ENCODE measurements around the gene SPG7.

SPG7 gene

GRCh38 chr16:89596061-89596689 is 88.0 kb downstream of the SPG7 start:
- no peak for DNase-seq (ENCODE audit: low read depth in 4 of 4, low spot score in 1 of 4)

DNA sequence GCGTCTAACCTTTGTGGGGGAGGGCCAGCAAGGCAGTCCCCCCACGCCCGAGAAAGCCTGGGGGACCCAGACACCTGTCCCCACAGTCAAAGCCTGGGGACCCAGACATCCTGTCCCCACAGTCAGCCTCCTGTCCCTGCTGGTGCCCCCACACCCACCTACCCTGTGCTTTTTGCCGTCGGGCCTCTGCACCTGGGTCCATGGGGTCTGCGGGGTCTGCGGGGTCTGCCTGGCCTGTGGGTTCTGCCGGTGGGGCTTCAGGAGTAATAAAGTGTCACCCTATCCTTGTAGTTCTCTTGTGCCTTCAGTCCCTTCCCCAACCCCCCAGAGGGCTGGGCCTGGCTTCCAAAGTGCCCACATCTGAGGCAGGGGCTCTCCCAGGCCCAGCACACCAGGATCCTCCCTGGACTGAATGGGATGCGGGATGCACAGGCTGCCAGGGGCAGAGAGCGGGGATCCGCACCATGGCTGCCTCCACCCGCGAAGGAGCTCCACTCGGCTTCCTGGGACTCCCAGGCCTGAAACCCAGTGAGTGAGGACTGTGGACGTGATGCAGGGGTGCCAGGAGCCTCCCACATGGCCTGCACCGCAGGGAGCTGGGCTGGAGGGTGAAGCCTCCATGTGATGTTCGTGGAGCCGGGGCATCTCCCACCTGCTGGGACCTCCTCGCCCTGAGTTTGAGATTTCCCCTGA is 88.9 kb downstream of the SPG7 start:
- no peak for DNase-seq (ENCODE audit: low read depth in 4 of 4, low spot score in 1 of 4)

- DNase-seq (ENCODE audit: low read depth in 4 of 4, low spot score in 1 of 4) = no peak
These were observed 90.0 kb downstream of the SPG7 start for GRCh38 chr16:89598199-89598598.

- DNase-seq (ENCODE audit: low read depth in 4 of 4, low spot score in 1 of 4) = no peak
These were observed 91.3 kb downstream of the SPG7 start for GRCh38 chr16:89599451-89599858.

DNA sequence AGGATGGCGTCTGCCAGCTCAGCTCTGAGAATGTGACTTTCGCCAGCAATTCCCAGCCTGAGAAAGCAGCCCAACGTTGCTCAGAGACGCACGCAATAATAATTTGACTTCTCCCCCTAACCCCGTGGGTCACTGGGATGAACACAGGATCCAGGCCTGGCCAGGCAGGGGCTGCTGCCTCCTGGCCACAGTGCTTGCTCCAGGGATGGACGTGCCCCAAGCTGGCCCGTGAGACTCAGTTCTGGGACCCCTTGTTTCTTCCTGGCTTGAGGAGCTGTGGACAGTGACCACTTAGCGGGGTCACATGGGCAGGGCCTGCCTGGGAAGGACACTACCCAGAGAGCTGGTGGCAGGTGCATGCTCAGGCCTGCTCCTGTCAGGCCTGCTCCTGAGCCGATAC is 91.7 kb downstream of the SPG7 start:
- DNase-seq (ENCODE audit: low read depth in 4 of 4, low spot score in 1 of 4) = no peak

DNA sequence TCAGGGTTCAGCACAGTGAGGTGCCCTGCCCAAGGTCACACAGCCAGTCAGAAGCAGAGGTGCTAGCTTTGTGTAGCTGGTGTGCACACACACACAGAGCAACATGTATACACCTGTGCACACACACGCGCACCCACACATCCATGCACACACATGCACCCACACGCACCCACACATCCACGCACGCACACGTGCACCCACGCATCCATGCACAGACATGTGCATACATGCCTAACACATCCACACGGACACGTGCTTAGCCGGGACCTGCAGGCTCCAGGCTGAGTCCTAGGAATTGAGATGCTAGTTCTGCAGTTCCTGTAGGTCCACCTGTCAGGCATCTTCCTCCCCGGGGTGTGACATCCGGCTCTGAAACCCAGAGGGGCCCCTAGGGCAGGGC is 92.2 kb downstream of the SPG7 start:
- no peak for DNase-seq (ENCODE audit: low read depth in 4 of 4, low spot score in 1 of 4)

- no peak for DNase-seq (ENCODE audit: low read depth in 4 of 4, low spot score in 1 of 4)
These were observed 92.8 kb downstream of the SPG7 start for GRCh38 chr16:89600956-89601355.

DNA sequence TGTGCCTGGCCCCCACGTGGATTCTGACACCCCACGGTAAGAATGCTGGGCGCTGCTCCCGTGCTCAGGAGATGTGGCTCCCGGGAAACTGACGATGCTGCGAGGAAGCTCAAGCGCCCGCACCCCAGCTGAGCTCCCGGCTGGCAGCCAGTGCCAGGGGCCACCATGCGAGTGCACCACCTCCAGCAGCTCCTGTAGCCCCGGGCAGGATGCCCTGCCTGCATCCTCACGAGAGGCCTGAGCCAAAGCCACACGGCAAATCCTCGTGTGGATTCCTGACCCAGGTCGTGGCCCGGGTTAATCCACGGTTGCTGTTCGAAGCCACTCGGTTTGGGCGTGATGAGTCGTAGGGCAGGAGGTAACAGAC is 93.7 kb downstream of the SPG7 start:
- DNase-seq (ENCODE audit: low read depth in 4 of 4, low spot score in 1 of 4) = no peak

DNA sequence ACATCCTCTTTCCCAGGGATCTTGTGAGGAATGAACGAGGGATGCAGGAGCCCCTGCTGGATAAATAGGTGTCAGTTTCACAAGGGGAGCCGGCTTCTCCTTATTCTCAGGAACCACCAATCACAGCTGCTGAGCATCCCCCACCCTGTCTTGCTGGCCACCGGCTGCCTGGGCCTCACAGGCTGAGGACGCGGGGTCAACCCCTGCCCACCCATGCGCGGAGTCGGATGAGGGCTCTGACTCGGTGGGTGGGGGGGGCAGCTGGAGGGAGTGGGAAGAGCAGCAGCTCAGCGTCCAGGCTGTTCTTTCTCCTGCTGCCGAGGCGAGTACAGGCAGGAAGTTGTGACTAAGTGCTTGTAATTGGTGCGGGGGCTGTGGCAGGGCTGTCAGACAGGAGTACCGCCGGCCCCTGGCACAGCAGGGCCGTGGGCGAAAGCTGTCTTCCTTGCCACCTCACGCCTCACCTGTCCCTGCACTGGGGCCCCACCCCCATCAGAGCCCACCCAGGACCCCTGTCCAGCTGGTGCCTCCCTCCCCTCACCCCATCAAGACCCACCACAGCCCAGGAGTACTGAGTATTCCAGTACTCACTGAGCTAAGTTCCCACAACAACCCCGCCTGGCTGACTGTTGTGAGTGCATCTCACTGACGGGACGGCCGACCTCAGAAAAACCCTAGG is 94.2 kb downstream of the SPG7 start:
- peak; percentile 37 to 60 (median 50) for DNase-seq (ENCODE audit: low read depth in 4 of 4, low spot score in 1 of 4)

DNA sequence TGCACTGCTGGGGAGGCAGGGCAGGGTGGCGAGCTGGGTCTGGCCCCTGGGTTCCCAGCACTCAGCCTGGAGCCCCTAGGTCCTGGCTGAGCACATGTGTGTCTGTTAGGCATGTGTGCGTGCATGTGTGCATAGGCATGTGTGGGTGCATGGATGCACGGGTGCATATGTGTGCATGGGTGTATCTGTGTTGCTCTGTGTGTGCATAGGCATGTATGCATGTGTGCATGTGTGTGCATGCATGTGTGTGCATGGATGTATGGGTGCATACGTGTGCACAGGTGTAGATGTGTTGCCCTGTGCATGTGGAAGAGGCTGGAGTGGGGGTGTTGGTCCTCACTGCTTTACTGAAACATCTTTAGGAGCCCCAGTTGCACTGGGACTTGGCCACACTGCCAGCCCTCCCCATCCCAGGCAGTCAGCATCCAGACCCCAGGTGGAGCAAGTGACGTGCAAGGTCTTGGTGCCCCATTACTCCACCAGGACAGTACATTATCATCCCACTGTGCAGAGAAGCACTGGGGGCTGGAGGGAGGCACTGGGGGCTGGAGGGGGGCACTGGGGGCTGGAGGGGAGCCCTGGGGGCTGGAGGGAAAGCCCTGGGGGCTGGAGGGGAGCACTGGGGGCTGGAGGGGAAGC is 94.9 kb downstream of the SPG7 start:
- no peak for DNase-seq (ENCODE audit: low read depth in 4 of 4, low spot score in 1 of 4)

GRCh38 chr16:89604764-89605163 is 96.6 kb downstream of the SPG7 start:
- no peak for DNase-seq (ENCODE audit: low read depth in 4 of 4, low spot score in 1 of 4)

DNA sequence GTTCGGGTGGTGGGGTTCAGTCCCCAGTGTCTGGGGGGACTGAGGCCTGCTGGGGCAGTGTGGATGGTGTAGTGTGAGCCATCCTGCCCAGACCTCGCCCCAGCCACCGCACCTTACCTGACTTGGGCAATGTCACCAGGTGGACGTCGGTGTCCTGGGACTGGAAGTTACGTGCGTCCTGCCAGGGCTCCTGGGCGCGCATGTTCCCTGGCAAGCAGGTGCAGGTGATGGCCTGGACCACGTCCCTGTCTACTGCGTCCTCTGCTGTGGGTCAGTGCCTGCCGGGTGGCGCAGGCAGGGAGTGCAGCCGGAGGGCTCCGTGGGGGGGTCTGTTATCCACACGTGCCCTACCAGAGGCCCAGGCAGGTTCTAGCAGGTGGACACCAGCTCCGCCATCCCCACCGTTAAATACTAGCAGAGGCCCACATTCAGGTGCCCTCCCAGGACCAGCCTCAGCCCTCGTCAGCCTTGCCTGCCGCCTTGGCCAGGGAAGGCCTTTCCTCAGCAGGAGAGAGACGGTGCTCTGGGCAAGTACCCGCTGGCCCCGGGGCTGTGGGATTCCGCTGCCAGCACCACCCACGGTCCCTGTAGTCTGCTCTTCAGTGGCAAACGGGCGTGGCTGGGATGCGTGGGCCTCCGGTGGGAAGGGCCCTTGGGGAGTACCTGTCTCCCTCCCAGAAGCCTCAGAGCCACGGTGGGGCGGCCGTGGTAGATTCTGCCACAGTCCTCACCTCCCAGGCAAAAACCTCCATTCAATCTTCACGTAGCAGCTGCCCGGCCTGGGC is 97.2 kb downstream of the SPG7 start:
- no peak for DNase-seq (ENCODE audit: low read depth in 4 of 4, low spot score in 1 of 4)

DNA sequence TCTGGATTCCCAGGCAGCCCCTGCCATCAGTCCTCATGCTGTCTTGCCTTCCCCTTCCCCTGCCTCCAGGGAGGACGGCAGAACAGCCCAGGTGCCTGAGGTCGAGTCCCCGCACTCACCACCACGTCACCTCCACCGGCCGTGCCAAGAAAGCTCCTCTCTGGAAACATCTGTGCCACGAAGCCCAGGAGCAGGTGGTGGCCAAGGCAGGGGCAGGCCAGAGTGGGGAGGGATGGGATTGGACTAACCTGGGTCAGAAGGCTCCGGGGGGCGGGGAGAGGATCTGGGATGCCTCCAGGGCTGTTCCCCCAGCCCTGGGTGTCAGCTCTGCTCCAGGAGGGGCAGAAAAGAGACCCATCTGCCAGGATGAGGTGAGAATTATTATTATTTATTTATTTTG is 97.8 kb downstream of the SPG7 start:
- no peak for DNase-seq (ENCODE audit: low read depth in 4 of 4, low spot score in 1 of 4)

Data from stimulated activated CD4-positive, alpha-beta T cell treated with anti-CD3 and anti-CD28 coated beads, Interleukin-1b, Interleukin-23, amount 100 ng/mL, for 24 hours (primary cell).